HG03139 (cell line): ENCODE data around the gene MYMK.

Source experiments
- ATAC-seq: cut with Tn5 transposase; IDR thresholded peaks from one replicate; pipeline ENCODE4 v1.9.1; 2021; ENCODE audit not compliant: unreplicated experiment

MYMK gene

DNA sequence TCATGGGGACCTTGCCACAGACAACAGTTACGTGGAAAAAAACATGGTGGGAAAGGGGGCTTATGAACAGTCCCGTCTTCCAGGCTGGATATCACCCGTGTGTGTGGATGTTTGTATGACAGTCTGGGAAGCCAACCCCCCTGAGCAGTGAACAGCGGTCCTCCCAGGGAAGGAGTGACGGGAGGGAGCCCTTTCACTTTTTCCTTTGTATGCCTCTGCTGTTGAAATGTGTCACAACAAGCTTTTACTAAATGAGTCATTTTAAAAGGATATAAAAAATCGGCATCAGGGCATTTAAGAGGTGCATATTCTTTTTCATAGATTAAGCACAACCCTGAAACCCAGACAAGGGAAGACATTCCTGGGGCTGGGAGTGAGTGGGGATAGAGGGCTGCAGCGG, 5.1 kb downstream of the MYMK start:
- no peak for ATAC-seq

DNA sequence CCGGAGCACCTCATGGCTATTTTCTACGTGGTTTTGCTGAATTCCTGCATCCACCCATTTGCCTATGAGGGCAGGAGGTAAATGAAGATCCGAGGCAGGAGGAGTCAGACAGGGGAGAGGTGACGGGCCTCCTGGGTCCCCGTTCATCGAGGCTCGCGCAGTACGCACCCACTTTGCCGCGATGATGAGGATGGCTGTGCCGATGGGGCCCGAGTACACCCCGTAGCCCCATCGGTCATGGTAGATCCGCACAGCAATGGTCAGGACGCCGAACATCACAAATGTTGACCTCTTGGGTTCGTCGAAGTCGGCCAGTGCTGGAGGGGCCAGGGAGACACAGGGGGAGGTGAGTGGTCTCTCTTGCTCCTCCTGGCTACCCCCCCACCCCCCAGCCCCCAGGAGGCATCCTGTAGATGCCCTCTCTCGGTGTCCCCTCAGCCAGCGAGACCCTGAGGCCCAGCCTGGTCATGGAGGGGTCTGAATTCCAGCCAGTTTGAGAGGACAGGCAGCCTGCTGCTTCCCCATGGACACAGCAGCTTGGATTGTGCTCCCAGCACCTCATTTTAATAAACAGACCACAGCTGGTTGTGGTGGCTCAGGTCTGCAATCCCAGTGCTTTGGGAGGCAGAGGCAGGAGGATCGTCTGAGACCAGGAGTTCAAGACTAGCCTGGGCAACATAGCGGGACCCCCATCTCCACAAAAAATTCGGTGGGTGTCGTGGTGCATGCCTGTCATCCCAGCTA, 5.9 kb downstream of the MYMK start:
- ATAC-seq, result no peak

DNA sequence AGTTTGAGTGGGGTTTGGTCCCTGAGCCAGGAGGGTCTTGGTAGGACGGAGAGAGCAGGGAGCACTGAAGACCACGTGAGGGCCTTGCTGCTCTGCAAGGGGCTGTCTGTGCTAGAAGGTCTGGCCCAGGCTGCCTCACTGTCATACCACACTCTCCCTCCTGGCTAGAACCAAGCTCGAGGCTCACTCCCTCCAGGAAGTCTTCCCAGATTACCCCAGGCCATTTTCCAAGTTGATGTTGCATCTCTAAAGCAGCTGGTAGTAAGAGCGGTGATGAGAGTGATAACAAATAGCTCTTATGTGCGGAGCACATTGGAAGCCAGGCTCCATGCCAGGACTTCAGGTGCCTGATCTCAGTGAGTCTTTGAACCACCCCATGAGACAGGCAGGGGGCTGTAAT, 6.6 kb downstream of the MYMK start:
- ATAC-seq, result no peak

GRCh38 chr9:133517711-133518110, 7.0 kb downstream of the MYMK start:
- ATAC-seq, result no peak

GRCh38 chr9:133516961-133517350, 7.8 kb downstream of the MYMK start:
- ATAC-seq, result no peak

- no peak for ATAC-seq
Measured at GRCh38 chr9:133516256-133516960, 8.4 kb downstream of the MYMK start.

GRCh38 chr9:133515615-133516255, 9.0 kb downstream of the MYMK start:
- ATAC-seq, result no peak

GRCh38 chr9:133515240-133515610, 9.5 kb downstream of the MYMK start:
- ATAC-seq, result no peak

GRCh38 chr9:133514460-133515239, 10.1 kb downstream of the MYMK start:
- ATAC-seq, result no peak

- ATAC-seq, result no peak
Measured at GRCh38 chr9:133513214-133514100, 11.3 kb downstream of the MYMK start.

DNA sequence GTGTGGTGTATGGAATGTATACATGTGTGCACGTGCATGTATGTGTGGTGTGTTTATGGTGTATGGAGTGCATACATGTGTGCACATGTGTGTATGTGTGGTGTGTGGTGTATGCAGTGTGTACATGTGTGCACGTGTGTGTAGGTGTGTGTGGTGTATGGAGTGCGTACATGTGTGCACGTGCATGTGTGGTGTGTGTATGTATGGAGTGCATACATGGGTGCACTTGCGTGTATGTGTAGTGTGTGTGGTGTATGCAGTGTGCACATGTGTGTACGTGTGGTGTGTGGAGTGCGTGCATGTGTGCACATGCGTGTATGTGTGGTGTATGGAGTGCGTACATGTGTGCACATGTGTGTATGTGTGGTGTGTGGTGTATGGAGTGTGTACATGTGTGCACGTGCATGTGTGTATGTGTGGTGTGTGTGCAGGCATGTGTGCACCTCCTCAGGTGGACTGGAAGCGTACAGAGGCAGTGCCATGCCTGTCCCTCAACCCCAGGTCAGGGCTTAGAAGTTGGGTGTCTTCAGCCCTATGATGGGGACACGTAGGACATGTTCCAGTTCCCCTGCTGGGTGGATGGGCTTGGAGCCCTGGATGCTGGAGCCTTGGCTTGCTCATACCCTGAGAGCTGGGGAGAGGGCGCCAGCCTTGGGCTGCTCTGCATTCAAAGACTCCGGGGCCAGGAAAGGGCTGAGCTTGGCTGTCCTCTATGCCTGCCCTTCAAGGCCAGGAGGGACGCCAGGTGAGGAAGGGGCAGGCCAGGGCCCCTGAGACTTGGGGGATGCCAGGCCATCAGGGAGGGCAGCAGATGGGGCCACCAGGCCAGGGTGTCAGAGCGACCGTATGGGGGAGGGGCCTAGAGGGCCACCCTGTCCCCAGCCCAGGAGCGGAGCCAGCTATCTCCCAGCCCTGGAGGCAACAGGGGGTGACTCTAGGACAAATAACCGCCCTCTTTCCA, 12.2 kb downstream of the MYMK start:
- no peak for ATAC-seq

DNA sequence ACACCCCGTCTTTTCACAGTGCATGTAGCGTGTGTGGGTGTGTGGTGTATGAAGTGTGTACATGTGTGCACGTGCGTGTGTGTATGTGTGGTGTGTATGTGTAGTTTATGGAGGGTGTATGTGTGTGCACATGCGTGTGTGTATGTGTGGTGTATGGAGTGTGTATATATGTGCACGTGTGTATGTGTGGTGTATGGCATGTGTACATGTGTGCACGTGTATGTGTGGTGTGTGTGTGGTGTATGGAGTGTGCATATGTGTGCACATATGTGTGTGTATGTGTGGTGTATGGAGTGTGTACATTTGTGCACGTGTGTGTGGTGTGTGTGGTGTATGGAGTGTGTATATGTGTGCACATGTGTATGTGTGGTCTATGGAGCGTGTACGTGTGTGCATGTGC, 13.2 kb downstream of the MYMK start:
- no peak for ATAC-seq

- ATAC-seq, result no peak
Measured at GRCh38 chr9:133510926-133511505, 13.7 kb downstream of the MYMK start.

DNA sequence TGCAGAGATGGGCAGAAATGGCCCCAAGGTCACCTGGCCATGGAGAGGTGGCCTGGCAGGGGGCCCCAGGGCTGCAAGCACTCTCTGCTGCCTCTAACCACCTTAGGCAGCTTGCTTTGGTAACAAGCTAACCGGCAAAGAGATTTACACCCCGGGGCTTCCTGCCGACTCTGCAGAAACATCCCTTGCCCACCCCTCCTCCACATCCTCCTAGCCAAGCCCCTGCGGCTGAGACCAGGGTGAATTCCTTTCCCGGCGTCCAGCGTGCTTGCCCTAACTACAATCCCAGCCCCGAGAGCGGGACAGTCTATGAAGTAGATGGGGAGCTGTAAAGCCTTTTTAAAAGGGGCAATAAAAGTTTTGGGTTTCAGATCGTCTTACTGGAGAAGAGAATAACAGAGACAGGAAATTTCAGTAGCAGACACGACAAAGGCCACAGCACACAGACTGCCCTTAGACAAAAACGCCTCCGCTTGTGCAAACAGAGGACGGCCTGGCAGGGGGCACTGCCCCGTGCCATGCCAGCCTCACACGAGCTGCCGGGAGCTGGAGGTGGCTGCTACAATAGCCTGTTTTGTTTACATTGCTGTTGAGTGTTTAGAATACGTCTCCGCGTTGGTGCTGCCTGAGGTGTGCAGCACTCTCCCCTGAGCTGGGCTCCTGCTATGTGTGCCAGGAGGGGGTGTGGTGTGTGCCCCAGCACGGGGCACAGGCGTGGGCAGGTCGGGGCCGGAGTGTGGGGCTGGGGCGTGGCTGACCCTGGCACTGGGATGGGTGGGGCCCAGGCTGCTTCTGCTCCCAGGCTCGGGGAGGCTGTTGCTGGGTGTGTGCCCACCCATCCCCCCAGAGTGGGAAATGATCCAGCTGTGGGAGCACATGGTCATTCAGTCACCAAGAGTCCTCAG, 15.3 kb downstream of the MYMK start:
- ATAC-seq, result no peak

GRCh38 chr9:133508046-133508445, 16.7 kb downstream of the MYMK start:
- no peak for ATAC-seq

- no peak for ATAC-seq
Measured at GRCh38 chr9:133507246-133507965, 17.4 kb downstream of the MYMK start.

DNA sequence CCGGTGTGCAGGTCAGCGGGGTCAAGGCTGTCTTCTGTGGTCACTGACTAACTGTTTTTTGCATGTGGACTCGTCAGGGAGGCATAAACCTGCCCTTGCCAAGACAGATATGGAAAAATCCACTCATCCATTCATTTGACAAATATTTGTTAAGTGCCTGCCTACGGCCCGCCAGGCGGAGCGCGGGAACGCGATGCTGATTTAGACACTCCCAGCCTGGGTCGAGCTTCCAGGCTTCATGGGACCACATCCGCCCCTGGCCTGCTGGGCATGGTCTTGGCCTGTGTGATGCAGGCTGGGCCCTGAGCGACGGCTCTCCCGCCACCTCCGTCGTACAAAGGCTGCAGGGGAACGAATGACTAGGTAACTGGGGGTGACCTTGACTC, 18.1 kb downstream of the MYMK start:
- no peak for ATAC-seq
